K562 (cell line): ENCODE measurements around the gene TANC1. TPM values are rescaled to one million over a fixed set of nuclear protein-coding genes. Genes with fewer than 3 reads are reported as not detected.

Experiments used
- ATAC-seq: fragments of 200-7000 bp; cut with Tn5 transposase; 3 replicates; pipeline ENCODE4 v1.9.1; 2020; ENCODE audit warnings: moderate library complexity
- BruUV-seq: library from RNA; stranded (reverse); fragments of 400-500 nt; replicated peaks from 2 replicates; lab custom pipeline; 2021; lab: Mats Ljungman, UMichigan
- CTCF ChIA-PET: fragments of 300-600 bp; formaldehyde crosslinking; extraction: SDS; loops from one replicate; lab custom pipeline; 2021; ENCODE audit warnings: low intra/inter-chr PET ratio; lab: Yijun Ruan, JAX
- POLR2A ChIA-PET: fragments of 300-600, 350-650 bp; sonication (Branson Sonifier 250); formaldehyde crosslinking; extraction: SDS; loops from one replicate; lab custom pipeline; 2021; ENCODE audit warnings: antibody characterized with exemption, inconsistent platforms; lab: Yijun Ruan, JAX
- DNase-seq, 4 experiments: peaks; one replicate each; pipeline versions ENCODE4 v3.0.0 to v3.0.0-alpha.2; 2011 to 2018; ENCODE audit warnings: low spot score in 3 of 4, mixed read lengths in 3 of 4; ENCODE audit errors: extremely low read depth in 1 of 4
- FAIRE-seq: peaks from 2 replicates; lab custom pipeline; 2011; peaks lifted over from hg19 to GRCh38; lab: Jason Lieb, UNC
- H2AFZ ChIP-seq: 2 replicates; pipeline ENCODE4 v1.6.0; 2011; ENCODE audit warnings: low read depth, low read length, control low read depth, inconsistent platforms
- H3K27ac ChIP-seq: fragments of 200-600 bp; 3 replicates; pipeline ENCODE4 v1.8.0; 2011; ENCODE audit warnings: low read depth, mild to moderate bottlenecking, control low read depth, inconsistent platforms, low read length, moderate library complexity, mixed read lengths; ENCODE audit errors: extremely low read depth
- H3K27me3 ChIP-seq, 2 experiments: fragments of 300-600 bp in 1 of 2; 2 replicates in 1 of 2; 3 replicates in 1 of 2; pipeline versions ENCODE4 v1.6.0 to v1.8.0; 2011; ENCODE audit warnings: inconsistent platforms in 2 of 2, low read length in 2 of 2, mild to moderate bottlenecking in 1 of 2, mixed read lengths in 1 of 2, moderate library complexity in 1 of 2; ENCODE audit not compliant: control insufficient read depth in 2 of 2, insufficient read depth in 2 of 2
- H3K36me3 ChIP-seq: fragments of 300-600 bp; 3 replicates; pipeline ENCODE4 v1.8.0; 2011; ENCODE audit warnings: mild to moderate bottlenecking, low read length, inconsistent platforms; ENCODE audit not compliant: control insufficient read depth, insufficient read depth
- H3K4me1 ChIP-seq, 2 experiments: fragments of 200-600 bp in 1 of 2; replicated peaks in 1 of 2; 2 replicates in 1 of 2; 3 replicates in 1 of 2; pipeline versions ENCODE4 v1.5.1 to v1.8.0; 2011; ENCODE audit warnings: inconsistent platforms in 2 of 2, low read length in 2 of 2, mild to moderate bottlenecking in 1 of 2, mixed read lengths in 1 of 2, moderate library complexity in 1 of 2; ENCODE audit not compliant: control insufficient read depth in 2 of 2, insufficient read depth in 2 of 2
- H3K4me2 ChIP-seq: 2 replicates; pipeline ENCODE4 v1.6.1; 2011; ENCODE audit warnings: low read length, control low read depth, inconsistent platforms, mixed read lengths; ENCODE audit not compliant: insufficient read depth
- H3K4me3 ChIP-seq: fragments of 200-600 bp; sonication (generic), shearing (Covaris generic); 2 replicates; pipeline ENCODE4 v1.5.1; 2016; ENCODE audit warnings: control low read depth, inconsistent platforms
- H3K79me2 ChIP-seq: fragments of 200-600 bp; 3 replicates; pipeline ENCODE4 v1.8.0; 2011; ENCODE audit warnings: low read length, inconsistent platforms; ENCODE audit not compliant: control insufficient read depth, insufficient read depth
- H3K9ac ChIP-seq, 2 experiments: 2 replicates each; pipeline versions ENCODE4 v1.6.0 to v1.6.1; 2011; ENCODE audit warnings: low read depth in 2 of 2, low read length in 2 of 2, control low read depth in 1 of 2, inconsistent platforms in 1 of 2, mild to moderate bottlenecking in 1 of 2, mixed read lengths in 1 of 2; ENCODE audit not compliant: insufficient read depth in 1 of 2
- H3K9me1 ChIP-seq: one replicate; pipeline ENCODE4 v1.6.0; 2011; ENCODE audit warnings: inconsistent platforms, mild to moderate bottlenecking, low read length, moderate library complexity; ENCODE audit not compliant: control insufficient read depth, insufficient read depth
- H3K9me3 ChIP-seq: replicated peaks from 2 replicates; pipeline ENCODE4 v1.5.1; 2011; ENCODE audit warnings: low read depth, low read length, inconsistent platforms; ENCODE audit not compliant: control insufficient read depth, insufficient read depth
- H4K20me1 ChIP-seq: replicated peaks from 2 replicates; pipeline ENCODE4 v1.6.1; 2011; ENCODE audit warnings: low read length, inconsistent platforms, mixed read lengths; ENCODE audit not compliant: control insufficient read depth, insufficient read depth
- ARID3B ChIP-seq: fragments of 250-450 bp; sonication (Bioruptor Pico); IDR thresholded peaks from 2 replicates; pipeline ENCODE4 v1.4.0; 2020; ENCODE audit warnings: borderline replicate concordance
- CBFA2T3 ChIP-seq: fragments of 450-650 bp; IDR thresholded peaks from 2 replicates; pipeline ENCODE4 v1.6.1; 2017
- FOS ChIP-seq: IDR thresholded peaks from 3 replicates; pipeline ENCODE4 v1.6.1; 2011; ENCODE audit not compliant: insufficient read length; ENCODE audit errors: extremely low read depth
- GATA2 ChIP-seq: sonication (generic); formaldehyde crosslinking; IDR thresholded peaks from 2 replicates; pipeline ENCODE4 v1.4.0; 2020; ENCODE audit warnings: mild to moderate bottlenecking, missing genetic modification reagents
- HDAC8 ChIP-seq: fragments of 450-650 bp; IDR thresholded peaks from 2 replicates; pipeline ENCODE4 v1.6.1; 2016; ENCODE audit warnings: mild to moderate bottlenecking, missing genetic modification characterization, moderate library complexity, missing compliant biosample characterization
- HNRNPH1 ChIP-seq: fragments of 200-400 bp; formaldehyde crosslinking; optimal IDR thresholded peaks from 2 replicates; pipeline ENCODE3; 2017; ENCODE audit warnings: low read depth, mild to moderate bottlenecking, low read length, moderate library complexity
- KLF16 ChIP-seq: IDR thresholded peaks from 2 replicates; pipeline ENCODE4 v1.6.1; 2016; ENCODE audit warnings: antibody characterized with exemption
- LARP7 ChIP-seq: fragments of 450-650 bp; IDR thresholded peaks from 2 replicates; pipeline ENCODE4 v1.6.1; 2016
- NR4A1 ChIP-seq, 2 experiments: fragments of 250-450 bp in 1 of 2; fragments of 450-650 bp in 1 of 2; sonication (Bioruptor Pico) in 1 of 2; IDR thresholded peaks; 2 replicates each; pipeline versions ENCODE4 v1.4.0 to v1.6.1; 2016 to 2020; ENCODE audit warnings: mild to moderate bottlenecking in 2 of 2, missing compliant biosample characterization in 1 of 2, missing genetic modification characterization in 1 of 2, moderate library complexity in 1 of 2
- TRIM28 ChIP-seq: fragments of 450-650 bp; IDR thresholded peaks from 2 replicates; pipeline ENCODE4 v1.6.1; 2017
- ZNF696 ChIP-seq: fragments of 250-450 bp; sonication (Bioruptor Pico); conservative IDR thresholded peaks from 2 replicates; pipeline ENCODE4 v1.4.0; 2020; ENCODE audit warnings: mild to moderate bottlenecking, moderate library complexity
- WGBS: fragments of 100-300 bp; shearing (Covaris generic); methylation state at CpG from one replicate; pipeline ENCODE4 v1.1.6; 2016; ENCODE audit warnings: low coverage, mixed read lengths; ENCODE audit not compliant: insufficient coverage; ENCODE audit errors: missing lambda C conversion rate; 5-methylcytosine and 5-hydroxymethylcytosine counted together
- in situ Hi-C: fragments of 300-500 bp; cut with MboI; formaldehyde crosslinking; loops from 4 replicates; pipeline ENCODE4 v1.15.0; 2018; ENCODE audit warnings: inconsistent platforms, mixed read lengths
- intact Hi-C: fragments of 100-400 bp; cut with micrococcal nuclease; formaldehyde crosslinking; loops from 2 replicates; pipeline ENCODE4 v1.14.2; 2022
- polyA plus RNA-seq, 8 experiments: library from polyadenylated mRNA; depleted of rRNA in 4 of 8; stranded (reverse) in 5 of 8; unstranded in 3 of 8; fragments of >200 nt; fragmentation: Nextera tagmentation in 2 of 8; fragmentation: Illumina TruSeq in 1 of 8; extraction: Ambion mirVana in 2 of 8; extraction: Trizol in 1 of 8; gene quantifications; 2 replicates each; pipeline versions ENCODE4 v1.2.1 to v1.2.3, GENCODE V29; 2011 to 2014; ENCODE audit warnings: inconsistent platforms in 1 of 8, missing spikeins in 1 of 8
- total RNA-seq, 7 experiments: library from RNA; depleted of rRNA in 6 of 7; stranded (reverse); fragments of >200 nt in 6 of 7; fragmentation: Illumina TruSeq in 2 of 7; extraction: Trizol in 2 of 7; gene quantifications; 2 replicates each; pipeline versions ENCODE4 v1.2.1 to v1.2.3, GENCODE V29; 2011 to 2021; ENCODE audit warnings: low replicate concordance in 1 of 7
- TF ChIP-seq, protein P1 (sequence below): fragments of 250-450 bp; sonication (Bioruptor Pico); IDR thresholded peaks from 2 replicates; pipeline ENCODE4 v1.5.0; 2021; ENCODE audit warnings: mild to moderate bottlenecking, moderate library complexity

Gene TANC1
- total and polyA plus RNA-seq, 9 of the 15 experiments (the other 6 are each of a cell fraction or from before 2014, with no cell fraction given): under 0.01 to 0.20 (median 0.07) TPM; not detected in 1

DNA sequence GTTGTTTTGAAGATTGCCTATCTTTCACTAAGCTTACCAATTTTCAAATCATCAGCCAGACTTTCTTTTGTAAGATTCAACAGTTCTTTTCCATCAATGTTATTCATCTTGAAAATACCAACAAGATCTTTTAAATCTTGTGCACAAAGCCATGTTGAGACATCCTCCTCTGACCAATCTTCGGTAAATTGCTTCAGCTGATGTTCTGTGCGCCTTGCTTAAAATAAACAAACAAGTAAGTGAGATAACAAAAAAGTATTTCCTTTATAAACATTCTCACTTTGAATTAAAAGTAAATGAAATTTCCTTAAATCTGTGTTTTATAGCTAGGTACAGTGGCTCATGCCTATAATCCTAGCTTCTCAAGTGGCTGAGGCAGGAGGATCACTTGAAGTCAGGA lies 287.7 kb downstream of the TANC1 start:
- Histone ChIP-seq H3K27me3 (no peaks in the 10 kb centered on the region), H3K36me3 (peaks cover 10% of the 10 kb centered on the region; the same call in 1 of the 3 replicates), H3K4me2 (no peak overlapping the region), H3K27ac (no peak overlapping the region), H3K9me3 (no peaks in the 10 kb centered on the region), H2AFZ (no peak overlapping the region), H3K9me1 (no peaks in the 10 kb centered on the region), H3K4me1 (no peaks in the 10 kb centered on the region), H4K20me1 (no peaks in the 10 kb centered on the region), H3K4me3 (no peak overlapping the region), H3K79me2 (no peaks in the 10 kb centered on the region), H3K9ac (no peak overlapping the region)
- BruUV-seq: no TSS peak
- intact Hi-C loops: no loop called here
- DNase-seq (no peak), FAIRE-seq (no peak), ATAC-seq (no peak)
- POLR2A ChIA-PET: interaction anchor here (1.2 kb wide), 1 partner anchor 18 kb away, joined by 3 read pairs; no protein-coding TSS in a partner anchor
- TF ChIP-seq HNRNPH1 (no peak), ZNF696 (CRISPR knock-in tag) (no peak), HDAC8 (tag) (no peak), LARP7 (no peak), ARID3B (CRISPR knock-in tag) (no peak), GATA2 (no peak), NR4A1 (CRISPR knock-in tag; IDR thresholded peaks at IDR 0.05) (no peak), NR4A1 (tag; IDR thresholded peaks at IDR 0.05) (no peak), FOS (no peak), CBFA2T3 (no peak), TRIM28 (no peak), KLF16 (no peak)
- TF ChIP-seq, protein P1, sequence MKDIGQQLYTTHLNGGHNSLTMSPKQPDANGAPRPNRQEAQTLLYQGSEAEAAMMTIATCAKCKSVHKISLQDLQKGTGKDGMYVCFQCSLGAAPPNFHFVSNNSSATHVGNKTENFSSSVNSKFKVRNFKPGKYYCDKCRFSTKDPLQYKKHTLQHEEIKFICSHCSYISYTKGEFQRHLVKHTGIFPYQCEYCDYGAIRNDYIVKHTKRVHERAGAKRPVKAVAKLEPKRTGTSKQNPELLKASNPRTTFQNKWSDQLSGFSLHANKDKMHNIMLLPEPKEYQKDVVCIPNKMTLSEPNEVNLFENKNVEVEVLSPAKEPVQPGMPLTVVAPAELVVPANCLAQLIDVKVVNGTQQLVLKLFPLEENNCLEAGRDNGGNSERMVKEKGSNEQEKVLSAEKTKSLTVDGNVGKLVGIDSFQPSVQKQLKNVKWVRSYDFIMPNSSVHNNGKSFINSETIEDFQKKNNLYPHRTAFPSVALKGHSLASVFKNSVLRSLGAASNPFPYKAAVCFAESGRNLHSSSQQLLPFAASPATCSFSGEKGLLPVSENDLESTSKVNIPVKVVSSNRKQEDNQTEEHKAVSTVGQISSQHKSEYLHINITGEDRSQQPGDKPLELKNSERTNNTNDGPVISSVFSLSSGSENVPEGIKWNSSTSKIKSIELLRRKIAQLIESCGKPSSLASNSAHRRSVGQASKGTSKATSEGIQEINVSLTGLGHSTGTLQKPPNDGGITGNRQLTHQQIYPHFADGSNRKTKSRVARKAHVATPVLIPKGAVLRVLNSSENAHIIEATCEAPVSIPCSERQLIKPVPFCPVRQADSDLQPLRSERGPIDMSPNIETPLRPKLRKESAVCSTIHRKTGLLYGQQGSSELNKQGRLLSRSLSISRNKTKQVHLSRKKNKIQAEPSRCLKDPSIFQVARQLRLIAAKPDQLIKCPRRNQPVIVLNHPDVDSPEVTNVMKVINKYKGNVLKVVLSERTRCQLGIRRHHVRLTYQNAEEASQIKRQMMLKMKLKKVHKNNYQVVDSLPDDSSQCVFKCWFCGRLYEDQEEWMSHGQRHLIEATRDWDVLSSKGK (CRISPR knock-in tag): no peak
- CTCF ChIA-PET: no interaction called here
- 66% methylated on average over 2 of the region's 2 CpGs for WGBS
- in situ Hi-C loops: no loop called here
